Activated naive CD4-positive, alpha-beta T cell treated with anti-CD3 and anti-CD28 coated beads, Interleukin-2, amount 50 U/mL, for 24 hours (primary cell): ENCODE results near the gene SLCO4A1.

Experiments used
- H3K27ac Mint-ChIP-seq: one replicate; pipeline ENCODE4 v1.8.0; 2021; ENCODE audit warnings: mild to moderate bottlenecking, mixed read lengths
- H3K27me3 Mint-ChIP-seq: one replicate; pipeline ENCODE4 v1.8.0; 2021; ENCODE audit warnings: mixed read lengths
- H3K36me3 Mint-ChIP-seq: one replicate; pipeline ENCODE4 v1.8.0; 2021; ENCODE audit warnings: mixed read lengths
- H3K4me1 Mint-ChIP-seq: one replicate; pipeline ENCODE4 v1.8.0; 2021; ENCODE audit warnings: mixed read lengths
- H3K4me3 Mint-ChIP-seq: one replicate; pipeline ENCODE4 v1.8.0; 2021; ENCODE audit warnings: mild to moderate bottlenecking, mixed read lengths
- H3K9me3 Mint-ChIP-seq: one replicate; pipeline ENCODE4 v1.8.0; 2021; ENCODE audit warnings: mixed read lengths

Gene SLCO4A1

GRCh38 chr20:62614961-62615680, 27.2 kb upstream of the SLCO4A1 start:
- Mint-ChIP-seq H3K4me1 (peaks cover 18% of the 10 kb centered on the region), H3K27me3 (no peaks in the 10 kb centered on the region), H3K27ac (no peak overlapping the region), H3K4me3 (no peak overlapping the region), H3K36me3 (no peaks in the 10 kb centered on the region), H3K9me3 (no peaks in the 10 kb centered on the region)

- Mint-ChIP-seq H3K27ac (no peak overlapping the region), H3K36me3 (no peaks in the 10 kb centered on the region), H3K9me3 (no peaks in the 10 kb centered on the region), H3K27me3 (no peaks in the 10 kb centered on the region), H3K4me3 (no peak overlapping the region), H3K4me1 (peaks cover 18% of the 10 kb centered on the region)
Measured at GRCh38 chr20:62615750-62616251, 26.5 kb upstream of the SLCO4A1 start.

- H3K9me3 Mint-ChIP-seq = no peaks in the 10 kb centered on the region
- H3K36me3 Mint-ChIP-seq = no peaks in the 10 kb centered on the region
- H3K27me3 Mint-ChIP-seq = no peaks in the 10 kb centered on the region
- H3K4me1 Mint-ChIP-seq = peaks cover 19% of the 10 kb centered on the region
- H3K27ac Mint-ChIP-seq = peak overlapping the region; percentile 88
- no peak overlapping the region for H3K4me3 Mint-ChIP-seq
Measured at GRCh38 chr20:62616728-62617621, 25.3 kb upstream of the SLCO4A1 start.

GRCh38 chr20:62617711-62618483, 24.4 kb upstream of the SLCO4A1 start:
- Mint-ChIP-seq H3K4me1 (peaks cover 22% of the 10 kb centered on the region), H3K9me3 (no peaks in the 10 kb centered on the region), H3K27ac (peak overlapping the region; percentile 35)

GRCh38 chr20:62618611-62619529, 23.4 kb upstream of the SLCO4A1 start:
- Mint-ChIP-seq H3K4me1 (peaks cover 31% of the 10 kb centered on the region), H3K9me3 (no peaks in the 10 kb centered on the region), H3K27me3 (no peaks in the 10 kb centered on the region), H3K36me3 (no peaks in the 10 kb centered on the region), H3K27ac (peak overlapping the region; percentile 35), H3K4me3 (no peak overlapping the region)

More at GRCh38 chr20:62617711-62618483, 24.4 kb upstream of the SLCO4A1 start:
- Mint-ChIP-seq H3K27me3 (no peaks in the 10 kb centered on the region), H3K4me3 (no peak overlapping the region), H3K36me3 (no peaks in the 10 kb centered on the region)

GRCh38 chr20:62620625-62621024, 21.7 kb upstream of the SLCO4A1 start:
- H3K27me3 Mint-ChIP-seq = no peaks in the 10 kb centered on the region
- H3K4me1 Mint-ChIP-seq = peaks cover 34% of the 10 kb centered on the region
- H3K36me3 Mint-ChIP-seq = no peaks in the 10 kb centered on the region
- no peak overlapping the region for H3K4me3 Mint-ChIP-seq
- H3K27ac Mint-ChIP-seq = no peak overlapping the region
- no peaks in the 10 kb centered on the region for H3K9me3 Mint-ChIP-seq

GRCh38 chr20:62621251-62622110, 20.8 kb upstream of the SLCO4A1 start:
- no peaks in the 10 kb centered on the region for H3K9me3 Mint-ChIP-seq
- peaks cover 34% of the 10 kb centered on the region for H3K4me1 Mint-ChIP-seq
- no peak overlapping the region for H3K27ac Mint-ChIP-seq
- H3K4me3 Mint-ChIP-seq = no peak overlapping the region
- H3K27me3 Mint-ChIP-seq = no peaks in the 10 kb centered on the region
- H3K36me3 Mint-ChIP-seq = no peaks in the 10 kb centered on the region

GRCh38 chr20:62622178-62622876, 20.0 kb upstream of the SLCO4A1 start:
- Mint-ChIP-seq H3K4me1 (peaks cover 28% of the 10 kb centered on the region), H3K36me3 (no peaks in the 10 kb centered on the region), H3K4me3 (no peak overlapping the region), H3K27me3 (no peaks in the 10 kb centered on the region), H3K27ac (no peak overlapping the region), H3K9me3 (no peaks in the 10 kb centered on the region)

- Mint-ChIP-seq H3K27me3 (no peaks in the 10 kb centered on the region), H3K36me3 (no peaks in the 10 kb centered on the region), H3K27ac (peak overlapping the region; percentile 81), H3K9me3 (no peaks in the 10 kb centered on the region), H3K4me3 (peak overlapping the region; percentile 71), H3K4me1 (peaks cover 22% of the 10 kb centered on the region)
Measured at GRCh38 chr20:62622877-62623487, 19.3 kb upstream of the SLCO4A1 start.

GRCh38 chr20:62623488-62624324, 18.6 kb upstream of the SLCO4A1 start:
- H3K36me3 Mint-ChIP-seq = no peaks in the 10 kb centered on the region
- no peaks in the 10 kb centered on the region for H3K9me3 Mint-ChIP-seq
- peaks cover 17% of the 10 kb centered on the region for H3K4me1 Mint-ChIP-seq
- no peaks in the 10 kb centered on the region for H3K27me3 Mint-ChIP-seq
- peak overlapping the region; percentile 71 for H3K4me3 Mint-ChIP-seq
- H3K27ac Mint-ChIP-seq = peak overlapping the region; percentile 81

- Mint-ChIP-seq H3K4me3 (no peak overlapping the region), H3K36me3 (no peaks in the 10 kb centered on the region), H3K9me3 (no peaks in the 10 kb centered on the region), H3K27me3 (no peaks in the 10 kb centered on the region), H3K4me1 (peaks cover 17% of the 10 kb centered on the region), H3K27ac (no peak overlapping the region)
Measured at GRCh38 chr20:62624325-62624690, 18.0 kb upstream of the SLCO4A1 start.

GRCh38 chr20:62624719-62625453, 17.4 kb upstream of the SLCO4A1 start:
- Mint-ChIP-seq H3K36me3 (no peaks in the 10 kb centered on the region), H3K27me3 (no peaks in the 10 kb centered on the region), H3K9me3 (no peaks in the 10 kb centered on the region), H3K4me3 (no peak overlapping the region), H3K4me1 (peaks cover 17% of the 10 kb centered on the region), H3K27ac (no peak overlapping the region)
